Measurements from ENCODE around the gene DLG1.

DLG1 gene

GRCh38 chr3:197298341-197298944, at the start of gene DLG1:
Gene DLG1, minus strand, starts transcription at chr3:197298612. Its CDS starts 1,408 bp downstream, at chr3:197297204.
- DNase-seq, result peak; percentile 63

GRCh38 chr3:197348014-197348413, 49.6 kb upstream of the DLG1 start:
- DNase-seq, result no peak

- no peak for DNase-seq
Measured at GRCh38 chr3:197345390-197345789, 47.0 kb upstream of the DLG1 start.

- no peak for DNase-seq
Measured at GRCh38 chr3:197344582-197345318, 46.3 kb upstream of the DLG1 start.

GRCh38 chr3:197343656-197344408, 45.4 kb upstream of the DLG1 start:
- DNase-seq, result no peak

GRCh38 chr3:197343111-197343510, 44.7 kb upstream of the DLG1 start:
- no peak for DNase-seq

GRCh38 chr3:197340521-197340871, 42.1 kb upstream of the DLG1 start:
- DNase-seq, result no peak

- DNase-seq, result no peak
Measured at GRCh38 chr3:197339841-197340520, 41.6 kb upstream of the DLG1 start.

GRCh38 chr3:197338586-197338985, 40.2 kb upstream of the DLG1 start:
- DNase-seq, result no peak

- DNase-seq, result no peak
Measured at GRCh38 chr3:197337656-197338055, 39.2 kb upstream of the DLG1 start.

GRCh38 chr3:197337214-197337613, 38.8 kb upstream of the DLG1 start:
- no peak for DNase-seq

- no peak for DNase-seq
Measured at GRCh38 chr3:197336348-197336747, 37.9 kb upstream of the DLG1 start.

GRCh38 chr3:197335428-197336132, 37.2 kb upstream of the DLG1 start:
- no peak for DNase-seq

GRCh38 chr3:197333901-197334639, 35.7 kb upstream of the DLG1 start:
- DNase-seq, result no peak

- DNase-seq, result no peak
Measured at GRCh38 chr3:197331131-197331530, 32.7 kb upstream of the DLG1 start.

GRCh38 chr3:197329382-197329781, 31.0 kb upstream of the DLG1 start:
- no peak for DNase-seq

GRCh38 chr3:197328198-197328597, 29.8 kb upstream of the DLG1 start:
- no peak for DNase-seq

GRCh38 chr3:197327701-197328100, 29.3 kb upstream of the DLG1 start:
- no peak for DNase-seq

- DNase-seq, result no peak
Measured at GRCh38 chr3:197325773-197326172, 27.4 kb upstream of the DLG1 start.

GRCh38 chr3:197322149-197322548, 23.7 kb upstream of the DLG1 start:
- DNase-seq, result no peak

- DNase-seq, result no peak
Measured at GRCh38 chr3:197320582-197320981, 22.2 kb upstream of the DLG1 start.

All from NCI-H748 treated with DMSO at 0.1 percent for 48 hours (cell line).